Smooth muscle cell (in vitro differentiated cells): Measurements from ENCODE around the gene ADAT3. TPM values are rescaled to one million over a fixed set of nuclear protein-coding genes. Genes with fewer than 3 reads are reported as not detected.

Experiments used
- DNase-seq: peaks from one replicate; lab custom pipeline; 2025; ENCODE audit not compliant: unreplicated experiment; lab: John Stamatoyannopoulos, UW
- H2AFZ ChIP-seq: fragments of 200-600 bp; sonication (generic); 2 replicates; pipeline ENCODE4 v1.6.0; 2016; ENCODE audit warnings: antibody characterized with exemption, low read depth, mild to moderate bottlenecking
- H3F3A ChIP-seq: fragments of 200-600 bp; sonication (generic); 2 replicates; pipeline ENCODE4 v1.6.0; 2017; ENCODE audit warnings: antibody characterized with exemption, low read depth
- H3K27ac ChIP-seq: fragments of 200-600 bp; sonication (generic); 2 replicates; pipeline ENCODE4 v1.5.1; 2016; ENCODE audit warnings: low read depth, mild to moderate bottlenecking
- H3K27me3 ChIP-seq: fragments of 200-600 bp; sonication (generic); 2 replicates; pipeline ENCODE4 v1.6.1; 2016; ENCODE audit warnings: low read depth, mild to moderate bottlenecking
- H3K36me3 ChIP-seq: fragments of 200-600 bp; sonication (generic); 2 replicates; pipeline ENCODE4 v1.5.1; 2016; ENCODE audit warnings: low read depth
- H3K4me1 ChIP-seq: fragments of 200-600 bp; sonication (generic); 2 replicates; pipeline ENCODE4 v1.5.1; 2016; ENCODE audit warnings: low read depth
- H3K4me2 ChIP-seq: fragments of 200-600 bp; sonication (generic); 2 replicates; pipeline ENCODE4 v1.6.0; 2016; ENCODE audit warnings: mild to moderate bottlenecking
- H3K4me3 ChIP-seq: fragments of 200-600 bp; sonication (generic); 2 replicates; pipeline ENCODE4 v1.5.1; 2016; ENCODE audit warnings: mild to moderate bottlenecking
- H3K79me2 ChIP-seq: fragments of 200-600 bp; sonication (generic); 2 replicates; pipeline ENCODE4 v1.6.0; 2016; ENCODE audit warnings: low read depth, mild to moderate bottlenecking
- H3K9ac ChIP-seq: fragments of 200-600 bp; sonication (generic); 2 replicates; pipeline ENCODE4 v1.6.0; 2016; ENCODE audit warnings: low read depth
- H3K9me3 ChIP-seq: fragments of 200-600 bp; sonication (generic); replicated peaks from 2 replicates; pipeline ENCODE4 v1.5.1; 2016; ENCODE audit warnings: low read depth
- H4K20me1 ChIP-seq: fragments of 200-600 bp; sonication (generic); 2 replicates; pipeline ENCODE4 v1.6.0; 2016; ENCODE audit warnings: low read depth
- WGBS: methylation state at CpG from one replicate; pipeline ENCODE4 v1.1.7; 2016; ENCODE audit warnings: low lambda C conversion rate; 5-methylcytosine and 5-hydroxymethylcytosine counted together
- polyA plus RNA-seq: library from polyadenylated mRNA; unstranded; fragments of >200 nt; fragmentation: Nextera tagmentation; extraction: Ambion mirVana; gene quantifications from 2 replicates; pipeline ENCODE4 v1.2.1, GENCODE V29; 2016
- total RNA-seq: library from RNA; depleted of rRNA; stranded (reverse); fragments of >200 nt; gene quantifications from 2 replicates; pipeline ENCODE4 v1.2.3, GENCODE V29; 2014
- TF ChIP-seq, protein P1 (sequence below): fragments of 200-600 bp; sonication (generic); IDR thresholded peaks from 2 replicates; pipeline ENCODE4 v1.5.1; 2017; ENCODE audit warnings: borderline replicate concordance, mild to moderate bottlenecking, antibody characterized with exemption; ENCODE audit not compliant: insufficient read depth, poor library complexity, severe bottlenecking

The ADAT3 gene
- total and polyA plus RNA-seq, 2 experiments from 2014 or later: 0.58 to 2.0 TPM

DNA sequence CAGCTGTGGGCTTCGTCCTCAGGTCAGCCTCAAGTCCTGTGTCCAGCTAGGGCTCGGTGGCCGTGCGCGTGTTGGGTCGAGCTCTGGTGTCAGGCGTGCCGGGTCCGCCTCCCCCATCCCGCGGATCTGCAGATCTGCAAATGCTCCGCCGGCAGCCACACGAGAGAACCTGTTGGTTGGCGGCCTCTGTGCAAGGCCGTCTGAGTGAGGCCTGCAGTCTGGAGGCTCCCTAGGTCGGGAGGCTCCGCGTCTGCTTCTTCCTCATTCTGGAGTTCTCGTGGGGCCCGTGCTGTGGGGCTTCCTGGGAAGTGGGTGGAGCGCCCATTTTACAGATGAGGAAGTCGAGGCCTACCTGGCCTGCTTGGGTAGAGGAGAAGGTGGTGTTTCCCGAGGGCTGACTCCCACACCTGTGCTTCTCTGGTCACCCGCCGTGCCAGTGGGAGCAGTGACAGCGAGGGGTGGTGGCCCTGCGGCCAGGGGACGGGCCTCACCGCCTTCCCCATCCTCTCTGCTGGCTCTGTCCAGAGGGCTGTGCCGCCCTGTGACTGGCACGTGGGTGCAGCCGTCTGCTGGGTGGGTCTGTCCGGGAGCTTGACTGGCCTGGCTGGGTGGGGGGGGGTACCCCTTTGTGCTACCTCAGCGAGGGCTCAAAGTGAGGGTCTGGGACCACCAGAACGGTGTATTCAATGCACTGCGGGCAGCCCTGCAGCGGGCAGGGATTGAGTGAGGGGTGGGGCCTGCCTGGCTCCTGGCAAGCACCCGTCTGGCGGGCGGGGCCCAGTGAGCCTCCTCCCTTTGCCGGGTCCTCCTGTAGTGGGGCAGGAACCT lies 39.1 kb downstream of the ADAT3 start:
- Histone ChIP-seq H3K9ac (no peak overlapping the region), H2AFZ (no peak overlapping the region), H3K4me1 (peaks cover 12% of the 10 kb centered on the region), H4K20me1 (peaks cover 71% of the 10 kb centered on the region), H3K4me3 (no peak overlapping the region), H3K27me3 (no peaks in the 10 kb centered on the region), H3F3A (peaks cover 20% of the 10 kb centered on the region), H3K79me2 (peaks cover 72% of the 10 kb centered on the region), H3K9me3 (no peaks in the 10 kb centered on the region), H3K4me2 (no peak overlapping the region), H3K27ac (no peak overlapping the region), H3K36me3 (no peaks in the 10 kb centered on the region)
- TF ChIP-seq, protein P1, sequence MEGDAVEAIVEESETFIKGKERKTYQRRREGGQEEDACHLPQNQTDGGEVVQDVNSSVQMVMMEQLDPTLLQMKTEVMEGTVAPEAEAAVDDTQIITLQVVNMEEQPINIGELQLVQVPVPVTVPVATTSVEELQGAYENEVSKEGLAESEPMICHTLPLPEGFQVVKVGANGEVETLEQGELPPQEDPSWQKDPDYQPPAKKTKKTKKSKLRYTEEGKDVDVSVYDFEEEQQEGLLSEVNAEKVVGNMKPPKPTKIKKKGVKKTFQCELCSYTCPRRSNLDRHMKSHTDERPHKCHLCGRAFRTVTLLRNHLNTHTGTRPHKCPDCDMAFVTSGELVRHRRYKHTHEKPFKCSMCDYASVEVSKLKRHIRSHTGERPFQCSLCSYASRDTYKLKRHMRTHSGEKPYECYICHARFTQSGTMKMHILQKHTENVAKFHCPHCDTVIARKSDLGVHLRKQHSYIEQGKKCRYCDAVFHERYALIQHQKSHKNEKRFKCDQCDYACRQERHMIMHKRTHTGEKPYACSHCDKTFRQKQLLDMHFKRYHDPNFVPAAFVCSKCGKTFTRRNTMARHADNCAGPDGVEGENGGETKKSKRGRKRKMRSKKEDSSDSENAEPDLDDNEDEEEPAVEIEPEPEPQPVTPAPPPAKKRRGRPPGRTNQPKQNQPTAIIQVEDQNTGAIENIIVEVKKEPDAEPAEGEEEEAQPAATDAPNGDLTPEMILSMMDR: no peak
- WGBS: 89% methylated on average over 37 of the region's 42 CpGs
- no peak for DNase-seq

DNA sequence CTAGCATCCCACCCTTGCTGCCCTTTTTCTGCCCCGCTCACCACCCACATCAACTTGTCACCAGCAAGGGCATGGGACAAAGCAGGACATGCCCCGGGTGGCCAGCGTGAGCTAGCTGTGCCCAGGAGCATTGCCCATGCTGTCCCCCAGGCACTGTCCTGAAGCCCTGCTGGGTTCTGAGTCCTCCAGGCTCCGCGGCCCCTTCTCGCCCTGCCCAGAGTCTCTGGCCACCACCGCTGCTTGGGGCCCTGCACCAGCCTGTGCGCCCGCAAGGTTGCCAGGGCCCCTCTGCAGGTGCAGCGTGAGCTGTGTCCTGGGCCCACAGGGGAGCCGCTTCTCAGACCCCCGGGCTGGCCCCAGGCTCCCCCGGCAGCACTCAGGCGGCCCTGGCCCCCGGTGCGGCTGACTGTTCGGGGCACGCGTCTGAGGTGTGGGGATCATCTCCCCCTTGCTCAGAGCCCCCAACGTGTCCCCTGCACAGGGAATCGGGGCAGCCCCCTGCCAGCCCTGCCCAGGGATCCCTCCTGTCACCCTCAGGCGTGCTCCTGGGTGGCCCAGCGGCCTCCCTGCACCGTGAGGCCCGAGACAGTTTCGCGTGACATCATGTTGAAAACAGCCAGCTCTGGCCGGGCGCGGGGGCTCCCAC lies 39.8 kb downstream of the ADAT3 start:
- Histone ChIP-seq H3K4me3 (no peak overlapping the region), H3F3A (peaks cover 13% of the 10 kb centered on the region), H3K27me3 (no peaks in the 10 kb centered on the region), H3K36me3 (no peaks in the 10 kb centered on the region), H3K4me1 (peaks cover 11% of the 10 kb centered on the region), H3K9ac (no peak overlapping the region), H2AFZ (no peak overlapping the region), H3K4me2 (no peak overlapping the region), H4K20me1 (peaks cover 79% of the 10 kb centered on the region), H3K79me2 (peaks cover 79% of the 10 kb centered on the region), H3K27ac (no peak overlapping the region), H3K9me3 (no peaks in the 10 kb centered on the region)
- DNase-seq: no peak
- WGBS: 91% methylated on average over 30 of the region's 30 CpGs
- TF ChIP-seq, protein P1: no peak

DNA sequence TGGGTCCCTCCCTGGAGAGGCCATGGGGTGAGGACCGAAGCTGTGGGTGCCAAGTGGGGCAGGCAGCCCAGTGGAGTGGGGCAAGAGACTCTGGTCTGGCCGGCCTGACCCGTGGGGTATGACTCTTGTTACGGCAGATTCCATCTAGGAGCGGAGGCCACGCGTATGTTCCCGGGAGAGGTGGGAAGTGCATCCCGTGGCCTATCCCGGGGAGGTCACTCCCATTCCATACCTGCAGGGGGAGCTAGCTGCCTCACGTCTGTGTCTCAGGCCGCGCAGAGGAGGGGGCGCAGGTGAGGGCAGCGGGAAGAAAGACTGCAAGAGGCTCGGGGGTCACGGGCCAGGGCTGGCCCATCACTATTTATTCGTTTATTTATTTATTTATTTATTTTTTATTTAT lies 40.7 kb downstream of the ADAT3 start:
- no peak overlapping the region for H3K27ac ChIP-seq
- H3K27me3 ChIP-seq: no peaks in the 10 kb centered on the region
- TF ChIP-seq, protein P1: peak; percentile 54
- peaks cover 8% of the 10 kb centered on the region for H3K4me1 ChIP-seq
- H3K9ac ChIP-seq: no peak overlapping the region
- peaks cover 87% of the 10 kb centered on the region for H4K20me1 ChIP-seq
- no peak overlapping the region for H2AFZ ChIP-seq
- no peaks in the 10 kb centered on the region for H3K36me3 ChIP-seq
- peaks cover 8% of the 10 kb centered on the region for H3F3A ChIP-seq
- no peak overlapping the region for H3K4me2 ChIP-seq
- 61% methylated on average over 18 of the region's 18 CpGs for WGBS
- H3K79me2 ChIP-seq: peaks cover 88% of the 10 kb centered on the region
- no peak overlapping the region for H3K4me3 ChIP-seq
- H3K9me3 ChIP-seq: no peaks in the 10 kb centered on the region
- no peak for DNase-seq
